Measurements from ENCODE around the gene CDKL5. TPM values are rescaled to one million over a fixed set of nuclear protein-coding genes. Genes with fewer than 3 reads are reported as not detected.

CDKL5 gene
- polyA plus RNA-seq, 2 of the 4 experiments (the other 2 are of a cell fraction) = 5.4 to 22.8 TPM

DNA sequence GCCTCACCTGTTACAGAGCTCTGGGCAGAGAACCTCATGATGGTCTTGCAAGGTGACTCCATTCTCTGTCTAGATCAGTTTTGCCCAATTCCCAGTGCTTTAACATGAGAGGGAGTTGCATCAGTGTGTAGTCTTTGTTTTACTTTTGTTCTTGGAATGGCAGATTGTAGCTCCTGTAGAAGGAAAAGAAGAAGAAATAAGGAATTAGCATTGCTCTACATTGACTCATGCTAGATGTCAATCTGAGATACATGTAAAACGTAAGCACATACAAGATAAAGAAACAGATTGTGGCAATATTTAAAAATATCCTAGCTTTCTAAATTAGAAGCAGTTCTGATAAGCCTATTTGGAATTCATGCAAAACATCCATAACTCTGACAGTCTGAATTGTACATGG, 266.0 kb downstream of the CDKL5 start:
- no peak overlapping the region for H3K4me3 ChIP-seq
- H3K4me1 ChIP-seq = peaks cover under 1% of the 10 kb centered on the region; the same call in 1 of the 3 replicates
- H3K4me2 ChIP-seq = no peak overlapping the region
- FAIRE-seq (no peak), ATAC-seq (no peak), DNase-seq (ENCODE audit: low read depth in 1 of 2, low spot score in 1 of 2) (no peak)
- 52% methylated on average over 1 of the region's 1 CpG for WGBS (ENCODE audit: missing lambda C conversion rate)
- CTCF ChIA-PET = interaction anchor here (0.6 to 1.7 kb wide), 2 partner anchors 15 to 191 kb away, joined by 3 to 6 read pairs; no protein-coding TSS in a partner anchor
- TF ChIP-seq NFE2L2 (conservative IDR thresholded peaks at IDR 0.05; ENCODE audit: low read length) (no peak), BHLHE40 (IDR thresholded peaks at IDR 0.05; ENCODE audit: low read depth, low read length) (no peak), EHMT2 (IDR thresholded peaks at IDR 0.05; ENCODE audit: low read depth) (no peak), EP300 (IDR thresholded peaks at IDR 0.05) (no peak), HOXB13 (CRISPR knock-in tag; IDR thresholded peaks at IDR 0.05; ENCODE audit: low read depth) (no peak), RNF2 (IDR thresholded peaks at IDR 0.05; ENCODE audit: borderline replicate concordance, low read depth) (no peak), POLR2AphosphoS2 (conservative IDR thresholded peaks at IDR 0.05; ENCODE audit: low read length) (no peak), ESRRA (IDR thresholded peaks at IDR 0.05; ENCODE audit: borderline replicate concordance, low read length) (no peak), JUN (IDR thresholded peaks at IDR 0.05) (no peak)
- H3K27ac ChIP-seq = no peak overlapping the region; a peak in 1 of 6 replicates
- no peaks in the 10 kb centered on the region for H3K9me3 ChIP-seq
- POLR2A ChIA-PET = no interaction called here

DNA sequence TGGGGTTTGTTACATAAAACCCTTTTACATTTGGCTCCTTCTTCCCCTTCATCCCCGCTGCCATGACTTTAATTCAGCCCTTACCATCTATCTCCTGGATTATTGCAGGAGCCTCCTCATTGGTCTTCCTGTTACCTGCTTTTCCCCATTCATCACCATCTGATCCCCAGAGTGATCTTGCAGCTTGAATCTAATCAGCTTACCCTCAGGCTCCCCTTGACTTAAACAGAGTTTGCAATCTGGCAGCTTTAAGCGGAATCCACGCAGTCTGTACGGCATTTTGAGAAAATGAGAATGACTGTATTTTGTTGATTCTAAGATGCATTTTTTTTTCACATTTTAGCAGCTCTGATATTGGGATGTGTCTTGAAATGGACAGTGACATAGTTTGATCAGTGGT, 267.1 kb downstream of the CDKL5 start:
- Histone ChIP-seq H3K4me2 (no peak overlapping the region), H3K4me1 (no peaks in the 10 kb centered on the region), H3K9me3 (no peaks in the 10 kb centered on the region), H3K4me3 (no peak overlapping the region), H3K27ac (0 out of 6 replicates have a peak overlapping the region, but pooled peaks of 1 of the 2 experiments have one; percentile 18)
- DNase-seq (ENCODE audit: low read depth in 1 of 2, low spot score in 1 of 2) = no peak
- WGBS (ENCODE audit: missing lambda C conversion rate) = 99% methylated on average over 4 of the region's 4 CpGs
- ChIA-PET CTCF (interaction anchor here (1.2 to 1.7 kb wide), 2 partner anchors 10 to 16 kb away, joined by 3 to 4 read pairs; no protein-coding TSS in a partner anchor), POLR2A (interaction anchor here (0.6 kb wide), 1 partner anchor 16 kb away, joined by 3 read pairs; no protein-coding TSS in a partner anchor)
- TF ChIP-seq, protein P1, sequence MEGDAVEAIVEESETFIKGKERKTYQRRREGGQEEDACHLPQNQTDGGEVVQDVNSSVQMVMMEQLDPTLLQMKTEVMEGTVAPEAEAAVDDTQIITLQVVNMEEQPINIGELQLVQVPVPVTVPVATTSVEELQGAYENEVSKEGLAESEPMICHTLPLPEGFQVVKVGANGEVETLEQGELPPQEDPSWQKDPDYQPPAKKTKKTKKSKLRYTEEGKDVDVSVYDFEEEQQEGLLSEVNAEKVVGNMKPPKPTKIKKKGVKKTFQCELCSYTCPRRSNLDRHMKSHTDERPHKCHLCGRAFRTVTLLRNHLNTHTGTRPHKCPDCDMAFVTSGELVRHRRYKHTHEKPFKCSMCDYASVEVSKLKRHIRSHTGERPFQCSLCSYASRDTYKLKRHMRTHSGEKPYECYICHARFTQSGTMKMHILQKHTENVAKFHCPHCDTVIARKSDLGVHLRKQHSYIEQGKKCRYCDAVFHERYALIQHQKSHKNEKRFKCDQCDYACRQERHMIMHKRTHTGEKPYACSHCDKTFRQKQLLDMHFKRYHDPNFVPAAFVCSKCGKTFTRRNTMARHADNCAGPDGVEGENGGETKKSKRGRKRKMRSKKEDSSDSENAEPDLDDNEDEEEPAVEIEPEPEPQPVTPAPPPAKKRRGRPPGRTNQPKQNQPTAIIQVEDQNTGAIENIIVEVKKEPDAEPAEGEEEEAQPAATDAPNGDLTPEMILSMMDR (IDR thresholded peaks at IDR 0.05) = no peak
- TF ChIP-seq CBX2 (IDR thresholded peaks at IDR 0.05; ENCODE audit: borderline replicate concordance, low read depth) = no peak
- TF ChIP-seq TP53 (CRISPR knock-in tag; IDR thresholded peaks at IDR 0.05) = no peak
- TF ChIP-seq RAD21 (conservative IDR thresholded peaks at IDR 0.05 in 1 of 2, IDR thresholded peaks at IDR 0.05 in 1 of 2) = no peak
- no peak for TF ChIP-seq EP300 (IDR thresholded peaks at IDR 0.05)
- TF ChIP-seq, protein P2, sequence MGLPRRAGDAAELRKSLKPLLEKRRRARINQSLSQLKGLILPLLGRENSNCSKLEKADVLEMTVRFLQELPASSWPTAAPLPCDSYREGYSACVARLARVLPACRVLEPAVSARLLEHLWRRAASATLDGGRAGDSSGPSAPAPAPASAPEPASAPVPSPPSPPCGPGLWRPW (IDR thresholded peaks at IDR 0.05) = no peak
- no peak for TF ChIP-seq CBX8 (IDR thresholded peaks at IDR 0.05)
- TF ChIP-seq HOXB5 (CRISPR knock-in tag; IDR thresholded peaks at IDR 0.05) = no peak
- TF ChIP-seq SMC3 (IDR thresholded peaks at IDR 0.05) = no peak
- TF ChIP-seq RNF2 (IDR thresholded peaks at IDR 0.05; ENCODE audit: borderline replicate concordance, low read depth) = no peak
- no peak for TF ChIP-seq JUNB (IDR thresholded peaks at IDR 0.05)
- TF ChIP-seq ZNF302 (CRISPR knock-in tag; IDR thresholded peaks at IDR 0.05) = no peak
- TF ChIP-seq HOXA7 (CRISPR knock-in tag; IDR thresholded peaks at IDR 0.05) = no peak
- no peak for TF ChIP-seq GATA3 (IDR thresholded peaks at IDR 0.05; ENCODE audit: borderline replicate concordance)
- TF ChIP-seq, protein P3, sequence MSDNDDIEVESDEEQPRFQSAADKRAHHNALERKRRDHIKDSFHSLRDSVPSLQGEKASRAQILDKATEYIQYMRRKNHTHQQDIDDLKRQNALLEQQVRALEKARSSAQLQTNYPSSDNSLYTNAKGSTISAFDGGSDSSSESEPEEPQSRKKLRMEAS (IDR thresholded peaks at IDR 0.05) = no peak
- TF ChIP-seq, protein P4, sequence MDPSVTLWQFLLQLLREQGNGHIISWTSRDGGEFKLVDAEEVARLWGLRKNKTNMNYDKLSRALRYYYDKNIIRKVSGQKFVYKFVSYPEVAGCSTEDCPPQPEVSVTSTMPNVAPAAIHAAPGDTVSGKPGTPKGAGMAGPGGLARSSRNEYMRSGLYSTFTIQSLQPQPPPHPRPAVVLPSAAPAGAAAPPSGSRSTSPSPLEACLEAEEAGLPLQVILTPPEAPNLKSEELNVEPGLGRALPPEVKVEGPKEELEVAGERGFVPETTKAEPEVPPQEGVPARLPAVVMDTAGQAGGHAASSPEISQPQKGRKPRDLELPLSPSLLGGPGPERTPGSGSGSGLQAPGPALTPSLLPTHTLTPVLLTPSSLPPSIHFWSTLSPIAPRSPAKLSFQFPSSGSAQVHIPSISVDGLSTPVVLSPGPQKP (IDR thresholded peaks at IDR 0.05; ENCODE audit: low read depth, low read length) = no peak
- TF ChIP-seq CHD4 (IDR thresholded peaks at IDR 0.05; ENCODE audit: borderline replicate concordance) = no peak
- no peak for FAIRE-seq
- ATAC-seq = no peak

All from A549 (cell line).